HL-60 (cell line): ENCODE data around the gene CEP112.

Experiments used
- DNase-seq, 2 experiments: peaks; one replicate each; pipeline ENCODE4 v3.0.0-alpha.2; 2010 to 2020; ENCODE audit warnings: low read depth in 1 of 2, low spot score in 1 of 2
- H3K27ac ChIP-seq: fragments of 250-450 bp; sonication (Bioruptor Pico); replicated peaks from 2 replicates; pipeline ENCODE4 v1.5.1; 2020; ENCODE audit warnings: mild to moderate bottlenecking, moderate library complexity
- H3K27me3 ChIP-seq: fragments of 250-450 bp; sonication (Bioruptor Pico); 2 replicates; pipeline ENCODE4 v1.5.1; 2021; ENCODE audit warnings: mild to moderate bottlenecking, moderate library complexity; ENCODE audit not compliant: insufficient read depth, poor library complexity, severe bottlenecking
- H3K4me3 ChIP-seq: replicated peaks from 2 replicates; pipeline ENCODE4 v1.5.1; 2011; ENCODE audit warnings: mild to moderate bottlenecking, control low read depth, low read length; ENCODE audit not compliant: insufficient read depth
- CTCF ChIP-seq: IDR thresholded peaks from one replicate; pipeline ENCODE4 v1.5.1; 2011; ENCODE audit warnings: low read length, control low read depth, inconsistent platforms; ENCODE audit not compliant: insufficient read depth
- GABPA ChIP-seq: IDR thresholded peaks from 2 replicates; pipeline ENCODE4 v1.6.1; 2012; ENCODE audit warnings: low read depth
- POLR2AphosphoS5 ChIP-seq: IDR thresholded peaks from 2 replicates; pipeline ENCODE4 v1.6.1; 2012; ENCODE audit warnings: low read depth
- SPI1 ChIP-seq: IDR thresholded peaks from 2 replicates; pipeline ENCODE4 v1.6.1; 2012; ENCODE audit warnings: low read depth, mild to moderate bottlenecking, borderline replicate concordance
- TF ChIP-seq, protein P1 (sequence below): IDR thresholded peaks from 2 replicates; pipeline ENCODE4 v1.6.1; 2012; ENCODE audit warnings: low read depth; ENCODE audit not compliant: insufficient replicate concordance

Gene CEP112

GRCh38 chr17:65898651-65899050 lies 293.3 kb downstream of the CEP112 start:
- Histone ChIP-seq H3K27ac (no peak overlapping the region), H3K4me3 (no peak overlapping the region), H3K27me3 (no peaks in the 10 kb centered on the region)
- no peak for DNase-seq
- TF ChIP-seq CTCF, result no peak
- no peak for TF ChIP-seq POLR2AphosphoS5
- TF ChIP-seq GABPA, result no peak
- no peak for TF ChIP-seq SPI1
- TF ChIP-seq, protein P1, sequence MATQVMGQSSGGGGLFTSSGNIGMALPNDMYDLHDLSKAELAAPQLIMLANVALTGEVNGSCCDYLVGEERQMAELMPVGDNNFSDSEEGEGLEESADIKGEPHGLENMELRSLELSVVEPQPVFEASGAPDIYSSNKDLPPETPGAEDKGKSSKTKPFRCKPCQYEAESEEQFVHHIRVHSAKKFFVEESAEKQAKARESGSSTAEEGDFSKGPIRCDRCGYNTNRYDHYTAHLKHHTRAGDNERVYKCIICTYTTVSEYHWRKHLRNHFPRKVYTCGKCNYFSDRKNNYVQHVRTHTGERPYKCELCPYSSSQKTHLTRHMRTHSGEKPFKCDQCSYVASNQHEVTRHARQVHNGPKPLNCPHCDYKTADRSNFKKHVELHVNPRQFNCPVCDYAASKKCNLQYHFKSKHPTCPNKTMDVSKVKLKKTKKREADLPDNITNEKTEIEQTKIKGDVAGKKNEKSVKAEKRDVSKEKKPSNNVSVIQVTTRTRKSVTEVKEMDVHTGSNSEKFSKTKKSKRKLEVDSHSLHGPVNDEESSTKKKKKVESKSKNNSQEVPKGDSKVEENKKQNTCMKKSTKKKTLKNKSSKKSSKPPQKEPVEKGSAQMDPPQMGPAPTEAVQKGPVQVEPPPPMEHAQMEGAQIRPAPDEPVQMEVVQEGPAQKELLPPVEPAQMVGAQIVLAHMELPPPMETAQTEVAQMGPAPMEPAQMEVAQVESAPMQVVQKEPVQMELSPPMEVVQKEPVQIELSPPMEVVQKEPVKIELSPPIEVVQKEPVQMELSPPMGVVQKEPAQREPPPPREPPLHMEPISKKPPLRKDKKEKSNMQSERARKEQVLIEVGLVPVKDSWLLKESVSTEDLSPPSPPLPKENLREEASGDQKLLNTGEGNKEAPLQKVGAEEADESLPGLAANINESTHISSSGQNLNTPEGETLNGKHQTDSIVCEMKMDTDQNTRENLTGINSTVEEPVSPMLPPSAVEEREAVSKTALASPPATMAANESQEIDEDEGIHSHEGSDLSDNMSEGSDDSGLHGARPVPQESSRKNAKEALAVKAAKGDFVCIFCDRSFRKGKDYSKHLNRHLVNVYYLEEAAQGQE, result no peak

DNA sequence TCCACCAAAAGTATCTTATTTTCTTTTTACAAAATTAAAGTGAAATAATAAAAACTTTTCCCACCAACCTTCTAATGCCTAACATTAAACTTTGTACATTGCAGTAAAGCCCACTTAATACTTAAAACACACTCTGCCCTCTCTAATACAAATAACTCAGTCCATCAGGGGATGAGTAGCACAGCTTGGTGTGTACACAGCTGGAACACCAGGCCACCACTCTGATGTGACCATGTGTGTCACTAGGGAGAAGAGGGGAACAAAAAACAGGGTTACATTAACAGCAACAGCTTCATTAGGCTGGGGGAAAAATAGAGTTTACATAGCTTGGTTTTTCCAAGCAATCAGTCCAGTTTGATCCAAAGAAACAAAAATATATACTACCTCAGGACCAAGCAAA lies 295.0 kb downstream of the CEP112 start:
- no peak overlapping the region for H3K4me3 ChIP-seq
- DNase-seq, result no peak
- H3K27ac ChIP-seq, result no peak overlapping the region
- no peaks in the 10 kb centered on the region for H3K27me3 ChIP-seq
- TF ChIP-seq, protein P1, result no peak
- TF ChIP-seq POLR2AphosphoS5 (no peak), CTCF (no peak), SPI1 (no peak), GABPA (no peak)

DNA sequence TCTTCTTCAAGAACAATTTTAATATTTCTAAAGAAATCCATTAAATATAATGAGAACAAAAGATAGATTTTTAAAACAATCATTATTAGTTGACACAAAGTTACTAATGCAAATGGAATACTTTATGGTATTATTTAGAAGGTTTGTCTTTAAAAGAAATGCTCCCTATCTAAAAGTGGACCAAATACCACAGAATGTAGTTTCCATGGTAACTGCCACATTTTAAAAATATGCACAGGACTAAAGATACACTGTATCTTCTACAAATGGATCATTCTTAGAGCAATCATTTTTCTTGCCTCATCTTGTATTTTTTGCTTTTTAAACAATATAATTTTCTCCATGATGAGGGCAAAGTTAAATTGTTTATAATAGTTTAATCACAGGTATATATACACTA lies 296.0 kb downstream of the CEP112 start:
- TF ChIP-seq GABPA (no peak), SPI1 (no peak), POLR2AphosphoS5 (no peak), CTCF (no peak)
- TF ChIP-seq, protein P1, result no peak
- Histone ChIP-seq H3K4me3 (no peak overlapping the region), H3K27ac (no peak overlapping the region), H3K27me3 (no peaks in the 10 kb centered on the region)
- DNase-seq, result no peak
